GM23338 (cell line): ENCODE measurements around the gene ZHX3. TPM values are rescaled to one million over a fixed set of nuclear protein-coding genes. Genes with fewer than 3 reads are reported as not detected.

ENCODE experiments used
- ATAC-seq: fragments of 200-7000 bp; cut with Tn5 transposase; 3 replicates; pipeline ENCODE4 v1.9.1; 2020
- DNase-seq: peaks from one replicate; pipeline ENCODE4 v3.0.0-alpha.2; 2015; ENCODE audit warnings: low spot score
- H2AFZ ChIP-seq: fragments of 200-600 bp; sonication (generic); 2 replicates; pipeline ENCODE4 v1.8.0; 2016; ENCODE audit warnings: antibody characterized with exemption, mild to moderate bottlenecking, moderate library complexity
- H3F3A ChIP-seq: fragments of 200-600 bp; sonication (generic); replicated peaks from 2 replicates; pipeline ENCODE4 v1.8.0; 2017; ENCODE audit warnings: antibody characterized with exemption, mixed run types, low read depth
- H3K27ac ChIP-seq: fragments of 200-600 bp; sonication (generic); 2 replicates; pipeline ENCODE4 v1.6.1; 2016; ENCODE audit warnings: low read depth
- H3K27me3 ChIP-seq: fragments of 200-600 bp; sonication (generic); 2 replicates; pipeline ENCODE4 v1.8.0; 2016; ENCODE audit warnings: mild to moderate bottlenecking, mixed run types, moderate library complexity; ENCODE audit not compliant: insufficient read depth
- H3K36me3 ChIP-seq: fragments of 200-600 bp; sonication (generic); 2 replicates; pipeline ENCODE4 v1.8.0; 2016; ENCODE audit warnings: mild to moderate bottlenecking; ENCODE audit not compliant: insufficient read depth
- H3K4me1 ChIP-seq: fragments of 200-600 bp; sonication (generic); 2 replicates; pipeline ENCODE4 v1.8.0; 2016; ENCODE audit warnings: mild to moderate bottlenecking, moderate library complexity; ENCODE audit not compliant: insufficient read depth
- H3K4me2 ChIP-seq: fragments of 200-600 bp; sonication (generic); 2 replicates; pipeline ENCODE4 v1.7.1; 2017; ENCODE audit warnings: mixed run types
- H3K4me3 ChIP-seq: fragments of 200-600 bp; sonication (generic); 2 replicates; pipeline ENCODE4 v1.6.1; 2016; ENCODE audit warnings: mixed run types
- H3K79me2 ChIP-seq: fragments of 200-600 bp; sonication (generic); replicated peaks from 2 replicates; pipeline ENCODE4 v1.8.0; 2017; ENCODE audit warnings: mild to moderate bottlenecking; ENCODE audit not compliant: insufficient read depth
- H3K9me2 ChIP-seq: fragments of 200-600 bp; sonication (generic); 2 replicates; pipeline ENCODE4 v1.8.0; 2017; ENCODE audit not compliant: insufficient read depth
- H4K20me1 ChIP-seq: fragments of 200-600 bp; sonication (generic); replicated peaks from 2 replicates; pipeline ENCODE4 v1.8.0; 2017; ENCODE audit warnings: mild to moderate bottlenecking; ENCODE audit not compliant: insufficient read depth
- H3K27ac Mint-ChIP-seq: 2 replicates; pipeline ENCODE4 v1.8.0; 2020; ENCODE audit warnings: inconsistent platforms, mild to moderate bottlenecking, moderate library complexity, mixed read lengths
- H3K27me3 Mint-ChIP-seq: 3 replicates; pipeline ENCODE4 v1.8.0; 2022; ENCODE audit warnings: low read depth, mild to moderate bottlenecking, moderate library complexity, mixed read lengths, inconsistent platforms; ENCODE audit not compliant: insufficient read depth, poor library complexity
- H3K36me3 Mint-ChIP-seq: 3 replicates; pipeline ENCODE4 v1.8.0; 2021; ENCODE audit warnings: low read depth, mild to moderate bottlenecking, inconsistent platforms, moderate library complexity, mixed read lengths
- H3K4me1 Mint-ChIP-seq: 3 replicates; pipeline ENCODE4 v1.8.0; 2020; ENCODE audit warnings: mild to moderate bottlenecking, inconsistent platforms, mixed read lengths
- H3K4me3 Mint-ChIP-seq: 3 replicates; pipeline ENCODE4 v1.8.0; 2021; ENCODE audit warnings: moderate library complexity, mild to moderate bottlenecking, inconsistent platforms, mixed read lengths
- H3K9me3 Mint-ChIP-seq: 3 replicates; pipeline ENCODE4 v1.8.0; 2020; ENCODE audit warnings: moderate library complexity, mild to moderate bottlenecking, inconsistent platforms, mixed read lengths
- CREB1 ChIP-seq: fragments of 250-450 bp; sonication (Bioruptor Pico); IDR thresholded peaks from 2 replicates; pipeline ENCODE4 v1.5.0; 2020; ENCODE audit warnings: low read depth, mild to moderate bottlenecking, moderate library complexity
- EZH2 ChIP-seq: fragments of 200-600 bp; sonication (generic); IDR thresholded peaks from one replicate; pipeline ENCODE4 v1.8.0; 2017; ENCODE audit warnings: antibody characterized with exemption, mild to moderate bottlenecking, low read depth; ENCODE audit not compliant: unreplicated experiment
- NANOG ChIP-seq: IDR thresholded peaks from 2 replicates; pipeline ENCODE4 v1.6.1; 2016; ENCODE audit warnings: antibody characterized with exemption, borderline replicate concordance
- POLR2AphosphoS5 ChIP-seq: IDR thresholded peaks from 2 replicates; pipeline ENCODE4 v1.6.1; 2016; ENCODE audit warnings: antibody characterized with exemption, low read depth
- STAT1 ChIP-seq: IDR thresholded peaks from one replicate; pipeline ENCODE4 v1.6.1; 2016; ENCODE audit warnings: antibody characterized with exemption; ENCODE audit not compliant: unreplicated experiment
- ZNF114 ChIP-seq: fragments of 250-450 bp; sonication (Bioruptor Pico); IDR thresholded peaks from 2 replicates; pipeline ENCODE4 v1.5.0; 2020; ENCODE audit warnings: mild to moderate bottlenecking, moderate library complexity
- ZNF331 ChIP-seq: fragments of 250-450 bp; sonication (Bioruptor Pico); IDR thresholded peaks from 2 replicates; pipeline ENCODE4 v1.5.0; 2020; ENCODE audit warnings: low read depth, mild to moderate bottlenecking, moderate library complexity
- ZNF462 ChIP-seq: fragments of 250-450 bp; sonication (Bioruptor Pico); IDR thresholded peaks from 2 replicates; pipeline ENCODE4 v1.5.0; 2020; ENCODE audit warnings: mild to moderate bottlenecking, moderate library complexity
- polyA plus RNA-seq: library from polyadenylated mRNA; unstranded; fragments of >200 nt; fragmentation: Nextera tagmentation; extraction: Ambion mirVana; gene quantifications from 2 replicates; pipeline ENCODE4 v1.2.1, GENCODE V29; 2016
- total RNA-seq: library from RNA; depleted of rRNA; stranded (reverse); fragments of >200 nt; shearing (Covaris generic); gene quantifications from 2 replicates; pipeline ENCODE4 v1.2.3, GENCODE V29; 2014
- TF ChIP-seq, protein P1 (sequence below): IDR thresholded peaks from 2 replicates; pipeline ENCODE4 v1.6.1; 2016; ENCODE audit warnings: antibody characterized with exemption
- TF ChIP-seq, protein P2 (sequence below): IDR thresholded peaks from one replicate; pipeline ENCODE4 v1.6.1; 2018; ENCODE audit warnings: antibody characterized with exemption; ENCODE audit not compliant: unreplicated experiment

Gene ZHX3
- total and polyA plus RNA-seq, 2 experiments from 2014 or later: 1.7 to 2.8 TPM

DNA sequence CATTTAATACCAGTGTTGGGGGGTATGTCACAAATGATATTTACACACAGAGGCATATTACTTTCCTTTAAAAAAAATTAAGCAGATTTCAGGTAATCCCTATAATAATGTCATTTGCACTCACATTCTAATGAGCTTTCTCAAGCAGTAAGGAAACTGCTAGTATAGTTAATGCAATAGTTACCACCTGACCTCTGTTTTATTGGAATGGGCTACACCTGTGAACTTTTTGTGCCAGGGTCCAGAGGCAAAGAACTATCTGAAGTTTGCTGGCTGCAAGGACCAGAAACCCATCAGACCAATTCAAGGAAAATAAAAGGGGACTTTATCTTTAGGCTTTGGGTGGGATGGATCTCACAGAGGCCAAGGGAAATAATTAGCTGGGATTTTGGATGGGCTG, 2.9 kb upstream of the ZHX3 start:
- H3K27me3 ChIP-seq: no peaks in the 10 kb centered on the region; the same call in 1 of the 2 replicates
- no peak overlapping the region for H2AFZ ChIP-seq
- no peaks in the 10 kb centered on the region for H4K20me1 ChIP-seq
- H3K4me1 ChIP-seq: peaks cover 2% of the 10 kb centered on the region; the same call in 1 of the 2 replicates
- no peaks in the 10 kb centered on the region for H3F3A ChIP-seq
- no peak overlapping the region for H3K27ac ChIP-seq
- H3K4me2 ChIP-seq: no peak overlapping the region
- H3K36me3 ChIP-seq: no peaks in the 10 kb centered on the region
- H3K27ac Mint-ChIP-seq: no peak overlapping the region
- no peaks in the 10 kb centered on the region for H3K79me2 ChIP-seq
- no peaks in the 10 kb centered on the region for H3K9me2 ChIP-seq
- no peaks in the 10 kb centered on the region; the same call in 2 of the 3 replicates for H3K36me3 Mint-ChIP-seq
- H3K4me3 ChIP-seq: no peak overlapping the region
- H3K9me3 Mint-ChIP-seq: no peaks in the 10 kb centered on the region; the same call in 1 of the 3 replicates
- peaks cover 8% of the 10 kb centered on the region for H3K4me1 Mint-ChIP-seq
- peaks cover 5% of the 10 kb centered on the region for H3K27me3 Mint-ChIP-seq
- no peak for DNase-seq
- no peak for ATAC-seq
- TF ChIP-seq NANOG: no peak
- TF ChIP-seq, protein P1, sequence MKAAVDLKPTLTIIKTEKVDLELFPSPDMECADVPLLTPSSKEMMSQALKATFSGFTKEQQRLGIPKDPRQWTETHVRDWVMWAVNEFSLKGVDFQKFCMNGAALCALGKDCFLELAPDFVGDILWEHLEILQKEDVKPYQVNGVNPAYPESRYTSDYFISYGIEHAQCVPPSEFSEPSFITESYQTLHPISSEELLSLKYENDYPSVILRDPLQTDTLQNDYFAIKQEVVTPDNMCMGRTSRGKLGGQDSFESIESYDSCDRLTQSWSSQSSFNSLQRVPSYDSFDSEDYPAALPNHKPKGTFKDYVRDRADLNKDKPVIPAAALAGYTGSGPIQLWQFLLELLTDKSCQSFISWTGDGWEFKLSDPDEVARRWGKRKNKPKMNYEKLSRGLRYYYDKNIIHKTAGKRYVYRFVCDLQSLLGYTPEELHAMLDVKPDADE: no peak
- no peak for TF ChIP-seq ZNF331 (CRISPR knock-in tag)
- no peak overlapping the region for H3K4me3 Mint-ChIP-seq

- ATAC-seq (no peak), DNase-seq (no peak)
- Mint-ChIP-seq H3K9me3 (no peaks in the 10 kb centered on the region; the same call in 1 of the 3 replicates), H3K36me3 (no peaks in the 10 kb centered on the region; the same call in 2 of the 3 replicates), H3K4me1 (peaks cover 8% of the 10 kb centered on the region), H3K27ac (no peak overlapping the region), H3K27me3 (peaks cover 5% of the 10 kb centered on the region), H3K4me3 (peak overlapping the region; percentile 70)
- Histone ChIP-seq H3K4me2 (peak overlapping the region; percentile 89), H3K36me3 (no peaks in the 10 kb centered on the region), H3K9me2 (no peaks in the 10 kb centered on the region), H3K79me2 (no peaks in the 10 kb centered on the region), H4K20me1 (no peaks in the 10 kb centered on the region), H3K27me3 (no peaks in the 10 kb centered on the region; the same call in 1 of the 2 replicates), H3K4me3 (peak overlapping the region; percentile 52), H3F3A (no peaks in the 10 kb centered on the region), H2AFZ (peak overlapping the region; percentile 44; the same call in 1 of the 2 replicates), H3K27ac (no peak overlapping the region), H3K4me1 (peaks cover 2% of the 10 kb centered on the region; the same call in 1 of the 2 replicates)
- no peak for TF ChIP-seq POLR2AphosphoS5
- no peak for TF ChIP-seq ZNF462
- TF ChIP-seq CREB1 (CRISPR knock-in tag): no peak
- TF ChIP-seq, protein P2, sequence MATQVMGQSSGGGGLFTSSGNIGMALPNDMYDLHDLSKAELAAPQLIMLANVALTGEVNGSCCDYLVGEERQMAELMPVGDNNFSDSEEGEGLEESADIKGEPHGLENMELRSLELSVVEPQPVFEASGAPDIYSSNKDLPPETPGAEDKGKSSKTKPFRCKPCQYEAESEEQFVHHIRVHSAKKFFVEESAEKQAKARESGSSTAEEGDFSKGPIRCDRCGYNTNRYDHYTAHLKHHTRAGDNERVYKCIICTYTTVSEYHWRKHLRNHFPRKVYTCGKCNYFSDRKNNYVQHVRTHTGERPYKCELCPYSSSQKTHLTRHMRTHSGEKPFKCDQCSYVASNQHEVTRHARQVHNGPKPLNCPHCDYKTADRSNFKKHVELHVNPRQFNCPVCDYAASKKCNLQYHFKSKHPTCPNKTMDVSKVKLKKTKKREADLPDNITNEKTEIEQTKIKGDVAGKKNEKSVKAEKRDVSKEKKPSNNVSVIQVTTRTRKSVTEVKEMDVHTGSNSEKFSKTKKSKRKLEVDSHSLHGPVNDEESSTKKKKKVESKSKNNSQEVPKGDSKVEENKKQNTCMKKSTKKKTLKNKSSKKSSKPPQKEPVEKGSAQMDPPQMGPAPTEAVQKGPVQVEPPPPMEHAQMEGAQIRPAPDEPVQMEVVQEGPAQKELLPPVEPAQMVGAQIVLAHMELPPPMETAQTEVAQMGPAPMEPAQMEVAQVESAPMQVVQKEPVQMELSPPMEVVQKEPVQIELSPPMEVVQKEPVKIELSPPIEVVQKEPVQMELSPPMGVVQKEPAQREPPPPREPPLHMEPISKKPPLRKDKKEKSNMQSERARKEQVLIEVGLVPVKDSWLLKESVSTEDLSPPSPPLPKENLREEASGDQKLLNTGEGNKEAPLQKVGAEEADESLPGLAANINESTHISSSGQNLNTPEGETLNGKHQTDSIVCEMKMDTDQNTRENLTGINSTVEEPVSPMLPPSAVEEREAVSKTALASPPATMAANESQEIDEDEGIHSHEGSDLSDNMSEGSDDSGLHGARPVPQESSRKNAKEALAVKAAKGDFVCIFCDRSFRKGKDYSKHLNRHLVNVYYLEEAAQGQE: no peak
- no peak for TF ChIP-seq ZNF114 (CRISPR knock-in tag)
- no peak for TF ChIP-seq STAT1
- TF ChIP-seq EZH2: no peak
- TF ChIP-seq ZNF331 (CRISPR knock-in tag): no peak
These were observed 729 bp upstream of the ZHX3 start for GRCh38 chr20:41318271-41318649.
